HepG2 (cell line): ENCODE data around the gene LNPK. TPM values are rescaled to one million over a fixed set of nuclear protein-coding genes. Genes with fewer than 3 reads are reported as not detected.

ENCODE experiments used
- BCL6 ChIP-seq: IDR thresholded peaks from 2 replicates; pipeline ENCODE4 v1.6.1; 2016; ENCODE audit warnings: missing genetic modification reagents, missing compliant biosample characterization
- BORCS8-MEF2B ChIP-seq: sonication (generic); formaldehyde crosslinking; IDR thresholded peaks from 2 replicates; pipeline ENCODE4 v1.8.0; 2022; ENCODE audit warnings: mild to moderate bottlenecking, missing genetic modification reagents
- HOXA3 ChIP-seq: sonication (generic); formaldehyde crosslinking; IDR thresholded peaks from 2 replicates; pipeline ENCODE4 v1.5.0; 2020; ENCODE audit warnings: missing genetic modification reagents
- SOX5 ChIP-seq: IDR thresholded peaks from 2 replicates; pipeline ENCODE4 v1.6.1; 2016; ENCODE audit warnings: borderline replicate concordance
- SPEN ChIP-seq: sonication (generic); formaldehyde crosslinking; IDR thresholded peaks from 2 replicates; pipeline ENCODE4 v1.5.1; 2020; ENCODE audit warnings: low read depth, mild to moderate bottlenecking, missing genetic modification reagents
- ZBTB3 ChIP-seq: sonication (generic); formaldehyde crosslinking; IDR thresholded peaks from 2 replicates; pipeline ENCODE4 v1.4.0; 2020; ENCODE audit warnings: low read depth, mild to moderate bottlenecking, moderate library complexity, missing genetic modification reagents, borderline replicate concordance
- ZFP90 ChIP-seq: sonication (generic); formaldehyde crosslinking; IDR thresholded peaks from 2 replicates; pipeline ENCODE4 v1.8.0; 2022; ENCODE audit warnings: missing genetic modification reagents, mild to moderate bottlenecking, inconsistent platforms, borderline replicate concordance
- ZKSCAN8 ChIP-seq: IDR thresholded peaks from 2 replicates; pipeline ENCODE4 v1.6.1; 2016; ENCODE audit warnings: borderline replicate concordance, missing genetic modification reagents, missing compliant biosample characterization
- ZNF256 ChIP-seq: sonication (generic); formaldehyde crosslinking; conservative IDR thresholded peaks from 2 replicates; pipeline ENCODE4 v1.4.0; 2020; ENCODE audit warnings: missing genetic modification reagents
- ZSCAN31 ChIP-seq: sonication (generic); formaldehyde crosslinking; IDR thresholded peaks from 2 replicates; pipeline ENCODE4 v1.5.0; 2020; ENCODE audit warnings: low read depth, mild to moderate bottlenecking, missing genetic modification reagents
- polyA plus RNA-seq, 8 experiments: library from polyadenylated mRNA; depleted of rRNA in 3 of 8; stranded (reverse) in 7 of 8; unstranded in 1 of 8; fragments of >200 nt; fragmentation: Illumina TruSeq in 4 of 8; extraction: Trizol in 4 of 8; gene quantifications; 2 replicates each; pipeline versions ENCODE4 v1.2.1 to v1.2.3, GENCODE V29; 2011 to 2016; ENCODE audit warnings: low read depth in 4 of 8, missing spikeins in 1 of 8, mixed read lengths in 1 of 8; ENCODE audit not compliant: insufficient read depth in 1 of 8
- total RNA-seq, 5 experiments: library from RNA; depleted of rRNA; stranded (reverse); fragments of >200 nt; fragmentation: Illumina TruSeq; extraction: Trizol; gene quantifications; 2 replicates each; pipeline ENCODE4 v1.2.3, GENCODE V29; 2016; ENCODE audit warnings: low read depth in 1 of 5
- TF ChIP-seq, protein P1 (sequence below): sonication (generic); formaldehyde crosslinking; IDR thresholded peaks from 2 replicates; pipeline ENCODE4 v1.5.1; 2020; ENCODE audit warnings: mild to moderate bottlenecking, missing genetic modification reagents, borderline replicate concordance
- TF ChIP-seq, protein P2 (sequence below): sonication (generic); formaldehyde crosslinking; IDR thresholded peaks from 2 replicates; pipeline ENCODE4 v1.9.0; 2022; ENCODE audit warnings: low read depth, missing genetic modification reagents
- TF ChIP-seq, protein P3 (sequence below): sonication (generic); formaldehyde crosslinking; IDR thresholded peaks from 2 replicates; pipeline ENCODE4 v1.4.0; 2020; ENCODE audit warnings: missing genetic modification reagents, borderline replicate concordance
- TF ChIP-seq, protein P4 (sequence below): IDR thresholded peaks from 2 replicates; pipeline ENCODE4 v1.6.1; 2016; ENCODE audit warnings: low read depth

LNPK gene
- total and polyA plus RNA-seq, 2 of the 13 experiments (the other 11 are each of a cell fraction or from before 2014, with no cell fraction given), result 25.4 to 26.1 TPM

DNA sequence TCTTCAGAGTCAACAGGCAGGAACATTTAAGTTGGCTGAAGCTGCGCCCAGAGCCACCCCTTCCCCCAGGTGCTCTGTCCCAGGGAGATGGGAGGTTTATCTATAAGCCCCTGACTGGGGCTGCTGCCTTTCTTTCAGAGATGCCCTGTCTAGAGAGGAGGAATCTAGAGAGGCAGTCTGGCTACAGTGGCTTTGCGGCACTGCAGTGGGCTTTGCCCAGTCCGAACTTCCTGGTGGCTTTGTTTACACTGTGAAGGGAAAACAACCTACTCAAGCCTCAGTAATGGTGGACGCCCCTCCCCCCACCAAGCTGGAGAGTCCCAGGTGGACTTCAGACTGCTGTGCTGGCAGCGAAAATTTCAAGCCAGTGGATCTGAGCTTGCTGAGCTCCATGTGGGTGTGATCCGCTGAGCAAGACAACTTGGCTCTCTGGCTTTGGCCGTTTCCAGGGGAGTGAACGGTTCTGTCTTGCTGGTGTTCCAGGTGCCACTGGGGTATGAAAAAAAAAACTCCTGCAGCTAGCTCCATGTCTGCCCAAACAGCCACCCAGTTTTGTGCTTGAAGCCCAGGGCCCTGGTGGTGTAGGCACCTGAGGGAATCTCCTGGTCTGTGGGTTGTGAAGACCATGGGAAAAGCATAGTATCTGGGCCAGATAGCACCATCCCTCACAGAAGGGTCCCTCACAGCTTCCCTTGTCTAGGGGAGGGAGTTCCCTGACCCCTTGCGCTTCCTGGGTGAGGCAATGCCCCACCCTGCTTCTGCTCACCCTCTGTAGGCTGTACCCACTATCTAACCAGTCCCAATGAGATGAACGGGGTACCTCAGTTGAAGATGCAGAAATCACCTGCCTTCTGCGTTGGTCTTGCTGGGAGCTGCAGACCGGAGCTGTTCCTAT lies 88.0 kb downstream of the LNPK start (continued):
- TF ChIP-seq, protein P1, sequence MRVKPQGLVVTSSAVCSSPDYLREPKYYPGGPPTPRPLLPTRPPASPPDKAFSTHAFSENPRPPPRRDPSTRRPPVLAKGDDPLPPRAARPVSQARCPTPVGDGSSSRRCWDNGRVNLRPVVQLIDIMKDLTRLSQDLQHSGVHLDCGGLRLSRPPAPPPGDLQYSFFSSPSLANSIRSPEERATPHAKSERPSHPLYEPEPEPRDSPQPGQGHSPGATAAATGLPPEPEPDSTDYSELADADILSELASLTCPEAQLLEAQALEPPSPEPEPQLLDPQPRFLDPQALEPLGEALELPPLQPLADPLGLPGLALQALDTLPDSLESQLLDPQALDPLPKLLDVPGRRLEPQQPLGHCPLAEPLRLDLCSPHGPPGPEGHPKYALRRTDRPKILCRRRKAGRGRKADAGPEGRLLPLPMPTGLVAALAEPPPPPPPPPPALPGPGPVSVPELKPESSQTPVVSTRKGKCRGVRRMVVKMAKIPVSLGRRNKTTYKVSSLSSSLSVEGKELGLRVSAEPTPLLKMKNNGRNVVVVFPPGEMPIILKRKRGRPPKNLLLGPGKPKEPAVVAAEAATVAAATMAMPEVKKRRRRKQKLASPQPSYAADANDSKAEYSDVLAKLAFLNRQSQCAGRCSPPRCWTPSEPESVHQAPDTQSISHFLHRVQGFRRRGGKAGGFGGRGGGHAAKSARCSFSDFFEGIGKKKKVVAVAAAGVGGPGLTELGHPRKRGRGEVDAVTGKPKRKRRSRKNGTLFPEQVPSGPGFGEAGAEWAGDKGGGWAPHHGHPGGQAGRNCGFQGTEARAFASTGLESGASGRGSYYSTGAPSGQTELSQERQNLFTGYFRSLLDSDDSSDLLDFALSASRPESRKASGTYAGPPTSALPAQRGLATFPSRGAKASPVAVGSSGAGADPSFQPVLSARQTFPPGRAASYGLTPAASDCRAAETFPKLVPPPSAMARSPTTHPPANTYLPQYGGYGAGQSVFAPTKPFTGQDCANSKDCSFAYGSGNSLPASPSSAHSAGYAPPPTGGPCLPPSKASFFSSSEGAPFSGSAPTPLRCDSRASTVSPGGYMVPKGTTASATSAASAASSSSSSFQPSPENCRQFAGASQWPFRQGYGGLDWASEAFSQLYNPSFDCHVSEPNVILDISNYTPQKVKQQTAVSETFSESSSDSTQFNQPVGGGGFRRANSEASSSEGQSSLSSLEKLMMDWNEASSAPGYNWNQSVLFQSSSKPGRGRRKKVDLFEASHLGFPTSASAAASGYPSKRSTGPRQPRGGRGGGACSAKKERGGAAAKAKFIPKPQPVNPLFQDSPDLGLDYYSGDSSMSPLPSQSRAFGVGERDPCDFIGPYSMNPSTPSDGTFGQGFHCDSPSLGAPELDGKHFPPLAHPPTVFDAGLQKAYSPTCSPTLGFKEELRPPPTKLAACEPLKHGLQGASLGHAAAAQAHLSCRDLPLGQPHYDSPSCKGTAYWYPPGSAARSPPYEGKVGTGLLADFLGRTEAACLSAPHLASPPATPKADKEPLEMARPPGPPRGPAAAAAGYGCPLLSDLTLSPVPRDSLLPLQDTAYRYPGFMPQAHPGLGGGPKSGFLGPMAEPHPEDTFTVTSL (CRISPR knock-in tag), result peak; percentile 89
- TF ChIP-seq SPEN (CRISPR knock-in tag) (peak; percentile 30; the same call in 1 of the 2 replicates), HOXA3 (peak; percentile 84), ZKSCAN8 (CRISPR knock-in tag) (peak; percentile 44; the same call in 1 of the 2 replicates), ZFP90 (CRISPR knock-in tag) (peak; percentile 71; the same call in 1 of the 2 replicates), ZNF256 (CRISPR knock-in tag) (0 out of 2 replicates have a peak, but pooled peaks have one; percentile 60), ZBTB3 (CRISPR knock-in tag) (0 out of 2 replicates have a peak, but pooled peaks have one; percentile 65), BCL6 (CRISPR knock-in tag) (peak; percentile 41; the same call in 1 of the 2 replicates), ZSCAN31 (CRISPR knock-in tag) (0 out of 2 replicates have a peak, but pooled peaks have one; percentile 45), BORCS8-MEF2B (peak; percentile 74), SOX5 (CRISPR knock-in tag) (peak; percentile 48; the same call in 1 of the 2 replicates)
- TF ChIP-seq, protein P2, sequence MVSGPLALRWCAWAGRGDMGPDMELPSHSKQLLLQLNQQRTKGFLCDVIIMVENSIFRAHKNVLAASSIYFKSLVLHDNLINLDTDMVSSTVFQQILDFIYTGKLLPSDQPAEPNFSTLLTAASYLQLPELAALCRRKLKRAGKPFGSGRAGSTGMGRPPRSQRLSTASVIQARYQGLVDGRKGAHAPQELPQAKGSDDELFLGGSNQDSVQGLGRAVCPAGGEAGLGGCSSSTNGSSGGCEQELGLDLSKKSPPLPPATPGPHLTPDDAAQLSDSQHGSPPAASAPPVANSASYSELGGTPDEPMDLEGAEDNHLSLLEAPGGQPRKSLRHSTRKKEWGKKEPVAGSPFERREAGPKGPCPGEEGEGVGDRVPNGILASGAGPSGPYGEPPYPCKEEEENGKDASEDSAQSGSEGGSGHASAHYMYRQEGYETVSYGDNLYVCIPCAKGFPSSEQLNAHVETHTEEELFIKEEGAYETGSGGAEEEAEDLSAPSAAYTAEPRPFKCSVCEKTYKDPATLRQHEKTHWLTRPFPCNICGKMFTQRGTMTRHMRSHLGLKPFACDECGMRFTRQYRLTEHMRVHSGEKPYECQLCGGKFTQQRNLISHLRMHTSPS, result 0 out of 2 replicates have a peak, but pooled peaks have one; percentile 41
- TF ChIP-seq, protein P3, sequence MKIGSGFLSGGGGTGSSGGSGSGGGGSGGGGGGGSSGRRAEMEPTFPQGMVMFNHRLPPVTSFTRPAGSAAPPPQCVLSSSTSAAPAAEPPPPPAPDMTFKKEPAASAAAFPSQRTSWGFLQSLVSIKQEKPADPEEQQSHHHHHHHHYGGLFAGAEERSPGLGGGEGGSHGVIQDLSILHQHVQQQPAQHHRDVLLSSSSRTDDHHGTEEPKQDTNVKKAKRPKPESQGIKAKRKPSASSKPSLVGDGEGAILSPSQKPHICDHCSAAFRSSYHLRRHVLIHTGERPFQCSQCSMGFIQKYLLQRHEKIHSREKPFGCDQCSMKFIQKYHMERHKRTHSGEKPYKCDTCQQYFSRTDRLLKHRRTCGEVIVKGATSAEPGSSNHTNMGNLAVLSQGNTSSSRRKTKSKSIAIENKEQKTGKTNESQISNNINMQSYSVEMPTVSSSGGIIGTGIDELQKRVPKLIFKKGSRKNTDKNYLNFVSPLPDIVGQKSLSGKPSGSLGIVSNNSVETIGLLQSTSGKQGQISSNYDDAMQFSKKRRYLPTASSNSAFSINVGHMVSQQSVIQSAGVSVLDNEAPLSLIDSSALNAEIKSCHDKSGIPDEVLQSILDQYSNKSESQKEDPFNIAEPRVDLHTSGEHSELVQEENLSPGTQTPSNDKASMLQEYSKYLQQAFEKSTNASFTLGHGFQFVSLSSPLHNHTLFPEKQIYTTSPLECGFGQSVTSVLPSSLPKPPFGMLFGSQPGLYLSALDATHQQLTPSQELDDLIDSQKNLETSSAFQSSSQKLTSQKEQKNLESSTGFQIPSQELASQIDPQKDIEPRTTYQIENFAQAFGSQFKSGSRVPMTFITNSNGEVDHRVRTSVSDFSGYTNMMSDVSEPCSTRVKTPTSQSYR (CRISPR knock-in tag), result peak; percentile 99
- TF ChIP-seq, protein P4, sequence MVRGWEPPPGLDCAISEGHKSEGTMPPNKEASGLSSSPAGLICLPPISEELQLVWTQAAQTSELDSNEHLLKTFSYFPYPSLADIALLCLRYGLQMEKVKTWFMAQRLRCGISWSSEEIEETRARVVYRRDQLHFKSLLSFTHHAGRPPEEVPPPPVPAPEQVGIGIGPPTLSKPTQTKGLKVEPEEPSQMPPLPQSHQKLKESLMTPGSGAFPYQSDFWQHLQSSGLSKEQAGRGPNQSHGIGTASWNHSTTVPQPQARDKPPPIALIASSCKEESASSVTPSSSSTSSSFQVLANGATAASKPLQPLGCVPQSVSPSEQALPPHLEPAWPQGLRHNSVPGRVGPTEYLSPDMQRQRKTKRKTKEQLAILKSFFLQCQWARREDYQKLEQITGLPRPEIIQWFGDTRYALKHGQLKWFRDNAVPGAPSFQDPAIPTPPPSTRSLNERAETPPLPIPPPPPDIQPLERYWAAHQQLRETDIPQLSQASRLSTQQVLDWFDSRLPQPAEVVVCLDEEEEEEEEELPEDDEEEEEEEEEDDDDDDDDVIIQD (CRISPR knock-in tag), result peak; percentile 70; the same call in 1 of the 2 replicates
